ENCODE data around the gene GSAP.

GSAP gene

DNA sequence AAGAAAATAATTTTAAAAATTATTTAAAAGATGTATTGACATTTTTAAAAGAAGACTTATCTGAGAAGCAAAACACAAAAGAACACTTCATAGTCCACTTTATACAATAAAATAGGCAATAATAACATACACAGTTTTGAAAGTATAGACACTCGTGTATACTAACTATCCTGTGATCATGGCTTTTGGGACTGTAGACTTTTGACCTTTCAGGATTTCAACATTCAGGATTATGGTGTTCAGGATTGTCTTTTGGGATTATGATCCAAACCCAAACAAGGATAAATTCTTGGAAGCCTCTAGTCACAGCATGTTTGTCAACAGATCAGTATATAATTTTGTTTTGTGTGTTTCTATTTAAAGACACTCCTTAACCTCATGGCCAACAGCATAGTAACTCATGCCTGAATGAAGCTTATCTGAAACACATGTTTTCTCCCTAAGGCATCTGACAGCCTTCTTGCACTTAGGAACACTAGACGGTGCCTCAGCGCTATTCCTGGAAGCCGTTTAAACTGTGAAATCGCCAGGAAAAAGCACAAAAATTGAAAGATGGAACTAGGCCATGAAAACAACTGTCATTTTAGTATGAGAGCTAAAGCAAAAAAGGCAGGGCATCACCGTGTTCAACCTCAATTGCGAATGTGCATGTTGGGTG lies 29.9 kb downstream of the GSAP start:
- no peak overlapping the region for H3K27ac ChIP-seq
- TF ChIP-seq, protein P1, sequence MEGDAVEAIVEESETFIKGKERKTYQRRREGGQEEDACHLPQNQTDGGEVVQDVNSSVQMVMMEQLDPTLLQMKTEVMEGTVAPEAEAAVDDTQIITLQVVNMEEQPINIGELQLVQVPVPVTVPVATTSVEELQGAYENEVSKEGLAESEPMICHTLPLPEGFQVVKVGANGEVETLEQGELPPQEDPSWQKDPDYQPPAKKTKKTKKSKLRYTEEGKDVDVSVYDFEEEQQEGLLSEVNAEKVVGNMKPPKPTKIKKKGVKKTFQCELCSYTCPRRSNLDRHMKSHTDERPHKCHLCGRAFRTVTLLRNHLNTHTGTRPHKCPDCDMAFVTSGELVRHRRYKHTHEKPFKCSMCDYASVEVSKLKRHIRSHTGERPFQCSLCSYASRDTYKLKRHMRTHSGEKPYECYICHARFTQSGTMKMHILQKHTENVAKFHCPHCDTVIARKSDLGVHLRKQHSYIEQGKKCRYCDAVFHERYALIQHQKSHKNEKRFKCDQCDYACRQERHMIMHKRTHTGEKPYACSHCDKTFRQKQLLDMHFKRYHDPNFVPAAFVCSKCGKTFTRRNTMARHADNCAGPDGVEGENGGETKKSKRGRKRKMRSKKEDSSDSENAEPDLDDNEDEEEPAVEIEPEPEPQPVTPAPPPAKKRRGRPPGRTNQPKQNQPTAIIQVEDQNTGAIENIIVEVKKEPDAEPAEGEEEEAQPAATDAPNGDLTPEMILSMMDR (IDR thresholded peaks at IDR 0.05; ENCODE audit: low read depth, low read length): no peak
- no peak for DNase-seq
- no peak overlapping the region for H3K4me3 ChIP-seq (ENCODE audit: low read depth, low read length)
- no peaks in the 10 kb centered on the region for H3K27me3 ChIP-seq (ENCODE audit: insufficient read depth, low read depth, severe bottlenecking)
- no peaks in the 10 kb centered on the region for H3K9me3 ChIP-seq (ENCODE audit: severe bottlenecking)
- no peaks in the 10 kb centered on the region for H3K36me3 ChIP-seq

DNA sequence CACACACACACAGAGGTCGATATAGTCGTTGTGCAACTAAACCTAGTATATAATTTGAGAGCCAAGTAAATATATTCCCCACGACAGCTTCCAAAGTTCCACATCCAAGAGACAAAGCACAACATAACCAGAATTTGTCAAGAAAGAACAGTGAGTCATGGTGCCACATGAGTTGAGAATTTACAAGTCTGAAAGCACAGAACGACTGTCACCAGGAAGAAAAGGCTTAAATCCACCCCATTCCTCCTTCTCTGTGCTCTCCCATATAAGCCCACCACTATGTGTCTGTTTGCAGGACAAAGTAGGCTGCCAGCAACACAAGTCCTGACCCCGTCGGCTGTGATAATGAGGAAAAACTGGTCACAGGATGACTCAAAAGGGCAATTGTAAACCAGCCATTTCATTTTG lies 32.8 kb downstream of the GSAP start:
- no peaks in the 10 kb centered on the region for H3K9me3 ChIP-seq (ENCODE audit: severe bottlenecking)
- no peaks in the 10 kb centered on the region for H3K27me3 ChIP-seq (ENCODE audit: insufficient read depth, low read depth, severe bottlenecking)
- no peaks in the 10 kb centered on the region for H3K36me3 ChIP-seq
- TF ChIP-seq, protein P1 (IDR thresholded peaks at IDR 0.05; ENCODE audit: low read depth, low read length): no peak
- no peak overlapping the region for H3K27ac ChIP-seq
- DNase-seq: no peak
- no peak overlapping the region for H3K4me3 ChIP-seq (ENCODE audit: low read depth, low read length)

DNA sequence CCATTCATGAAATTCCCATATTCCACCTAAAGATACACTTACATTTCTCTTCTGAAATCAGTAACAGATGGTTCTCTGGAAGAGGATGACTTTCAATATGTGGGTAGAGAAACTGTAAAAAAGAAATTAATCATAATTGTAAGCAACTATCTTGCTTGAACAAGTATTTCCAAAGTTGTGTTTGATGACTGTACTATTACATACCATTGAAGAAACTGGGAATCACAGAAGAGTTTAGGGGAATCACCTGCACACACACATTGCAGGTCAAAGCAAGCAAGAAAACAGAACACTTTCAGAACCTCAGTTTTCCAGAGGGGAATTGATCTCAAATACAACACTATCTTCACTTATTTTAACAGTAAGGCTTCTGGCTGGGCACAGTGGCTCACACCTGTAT lies 33.6 kb downstream of the GSAP start:
- Histone ChIP-seq H3K27ac (no peak overlapping the region), H3K36me3 (no peaks in the 10 kb centered on the region), H3K27me3 (ENCODE audit: insufficient read depth, low read depth, severe bottlenecking) (no peaks in the 10 kb centered on the region), H3K4me3 (ENCODE audit: low read depth, low read length) (no peak overlapping the region), H3K9me3 (ENCODE audit: severe bottlenecking) (no peaks in the 10 kb centered on the region)
- TF ChIP-seq, protein P1 (IDR thresholded peaks at IDR 0.05; ENCODE audit: low read depth, low read length): no peak
- no peak for DNase-seq

DNA sequence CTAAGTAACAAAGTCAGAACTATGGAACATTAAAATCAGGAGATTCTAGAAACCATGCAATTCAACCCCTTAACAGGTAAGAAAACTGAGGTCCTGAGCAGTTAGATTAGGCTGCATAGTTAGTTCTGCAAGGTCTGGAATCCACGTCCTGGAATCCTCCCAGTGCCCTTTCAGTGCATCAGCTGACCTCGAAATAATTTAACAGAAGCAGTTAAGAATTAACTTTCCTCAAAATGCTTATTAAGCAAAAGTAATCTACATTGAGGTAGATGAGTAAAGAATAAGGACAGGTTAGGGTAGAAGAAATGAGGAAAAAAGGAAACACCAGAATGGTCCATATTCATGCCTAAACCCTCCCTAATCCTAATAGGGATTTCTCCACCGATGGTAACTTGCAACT lies 37.6 kb downstream of the GSAP start:
- H3K9me3 ChIP-seq (ENCODE audit: severe bottlenecking): no peaks in the 10 kb centered on the region
- no peak overlapping the region for H3K27ac ChIP-seq
- no peaks in the 10 kb centered on the region for H3K27me3 ChIP-seq (ENCODE audit: insufficient read depth, low read depth, severe bottlenecking)
- H3K4me3 ChIP-seq (ENCODE audit: low read depth, low read length): no peak overlapping the region
- TF ChIP-seq, protein P1 (IDR thresholded peaks at IDR 0.05; ENCODE audit: low read depth, low read length): no peak
- H3K36me3 ChIP-seq: no peaks in the 10 kb centered on the region
- no peak for DNase-seq

DNA sequence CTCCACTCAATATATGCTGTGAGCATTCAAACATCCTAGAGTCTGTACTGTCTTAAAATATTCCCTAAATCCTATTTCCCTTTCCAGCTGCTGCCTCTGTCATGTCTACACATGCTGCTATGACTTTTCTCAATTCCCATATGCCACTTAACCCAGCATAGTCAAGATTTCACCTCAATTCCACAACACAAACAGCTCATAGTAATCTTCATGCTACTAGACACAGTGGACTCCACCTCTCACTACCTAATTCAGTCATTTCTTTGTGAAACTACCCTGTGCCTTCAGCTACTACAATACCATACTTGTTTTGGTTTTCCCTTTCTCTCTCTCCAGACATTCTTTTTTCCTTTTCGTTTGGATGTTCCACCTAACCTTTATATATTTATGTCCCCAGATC lies 45.5 kb downstream of the GSAP start:
- H3K27ac ChIP-seq: no peak overlapping the region
- no peak overlapping the region for H3K4me3 ChIP-seq (ENCODE audit: low read depth, low read length)
- H3K27me3 ChIP-seq (ENCODE audit: insufficient read depth, low read depth, severe bottlenecking): no peaks in the 10 kb centered on the region
- no peaks in the 10 kb centered on the region for H3K9me3 ChIP-seq (ENCODE audit: severe bottlenecking)
- no peak for DNase-seq
- TF ChIP-seq, protein P1 (IDR thresholded peaks at IDR 0.05; ENCODE audit: low read depth, low read length): no peak
- H3K36me3 ChIP-seq: no peaks in the 10 kb centered on the region

DNA sequence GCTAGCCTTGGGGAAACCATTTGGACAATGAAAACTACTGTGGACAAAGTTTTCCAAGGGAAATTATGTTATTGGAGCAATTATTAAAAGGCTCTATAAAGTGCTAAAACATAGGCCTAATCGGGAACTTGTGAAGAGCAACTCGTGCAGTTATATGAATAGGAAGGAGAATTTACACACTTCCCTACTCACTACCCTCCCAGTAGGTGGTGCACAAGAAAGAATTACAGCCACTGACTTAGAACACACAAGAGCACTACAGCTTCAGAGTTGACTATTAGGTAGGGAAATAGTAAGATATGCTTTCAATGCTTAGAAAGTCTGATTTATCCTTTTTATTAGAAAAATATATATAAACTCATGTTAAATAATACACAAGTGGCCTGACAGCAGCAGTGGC lies 47.2 kb downstream of the GSAP start:
- H3K4me3 ChIP-seq (ENCODE audit: low read depth, low read length): no peak overlapping the region
- TF ChIP-seq, protein P1 (IDR thresholded peaks at IDR 0.05; ENCODE audit: low read depth, low read length): no peak
- H3K36me3 ChIP-seq: no peaks in the 10 kb centered on the region
- no peaks in the 10 kb centered on the region for H3K27me3 ChIP-seq (ENCODE audit: insufficient read depth, low read depth, severe bottlenecking)
- DNase-seq: no peak
- no peak overlapping the region for H3K27ac ChIP-seq
- no peaks in the 10 kb centered on the region for H3K9me3 ChIP-seq (ENCODE audit: severe bottlenecking)
